GM13977 (cell line): ENCODE results near the gene BSN.

ENCODE experiments used
- DNase-seq: peaks from one replicate; pipeline ENCODE4 v3.0.0; 2012; ENCODE audit warnings: low spot score
- CTCF ChIP-seq: IDR thresholded peaks from 2 replicates; pipeline ENCODE4 v1.5.1; 2012; ENCODE audit warnings: mild to moderate bottlenecking, control low read depth; ENCODE audit not compliant: insufficient read depth; ENCODE audit errors: extremely low read depth, missing control alignments
- in situ Hi-C: fragments of 300-500 bp; cut with MboI; formaldehyde crosslinking; loops from one replicate; pipeline ENCODE4 v1.12.0; 2022; ENCODE audit warnings: low sequenced_read_pairs, low pct_unique_long_range_greater_than_20kb, mixed read lengths, inconsistent platforms; ENCODE audit not compliant: unreplicated experiment

BSN gene

DNA sequence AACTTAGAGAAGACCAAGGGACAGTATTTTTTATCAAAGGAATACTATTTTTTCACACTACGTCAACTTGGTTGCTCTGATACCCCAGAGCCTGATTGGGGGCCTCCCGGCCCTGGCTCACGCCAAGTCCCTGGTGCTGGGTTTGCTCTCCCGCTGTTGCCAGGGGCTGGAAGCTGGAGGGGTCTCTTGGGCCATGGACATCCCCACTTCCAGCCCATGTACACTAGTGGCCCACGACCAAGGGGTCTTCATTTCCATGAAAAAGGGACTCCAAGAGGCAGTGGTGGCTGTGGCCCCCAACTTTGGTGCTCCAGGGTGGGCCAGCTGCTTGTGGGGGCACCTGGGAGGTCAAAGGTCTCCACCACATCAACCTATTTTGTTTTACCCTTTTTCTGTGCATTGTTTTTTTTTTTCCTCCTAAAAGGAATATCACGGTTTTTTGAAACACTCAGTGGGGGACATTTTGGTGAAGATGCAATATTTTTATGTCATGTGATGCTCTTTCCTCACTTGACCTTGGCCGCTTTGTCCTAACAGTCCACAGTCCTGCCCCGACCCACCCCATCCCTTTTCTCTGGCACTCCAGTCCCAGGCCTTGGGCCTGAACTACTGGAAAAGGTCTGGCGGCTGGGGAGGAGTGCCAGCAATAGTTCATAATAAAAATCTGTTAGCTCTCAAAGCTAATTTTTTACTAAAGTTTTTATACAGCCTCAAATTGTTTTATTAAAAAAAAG lies 20.3 kb upstream of the BSN start:
- in situ Hi-C loops: no loop called here
- DNase-seq: no peak
- no peak for TF ChIP-seq CTCF

DNA sequence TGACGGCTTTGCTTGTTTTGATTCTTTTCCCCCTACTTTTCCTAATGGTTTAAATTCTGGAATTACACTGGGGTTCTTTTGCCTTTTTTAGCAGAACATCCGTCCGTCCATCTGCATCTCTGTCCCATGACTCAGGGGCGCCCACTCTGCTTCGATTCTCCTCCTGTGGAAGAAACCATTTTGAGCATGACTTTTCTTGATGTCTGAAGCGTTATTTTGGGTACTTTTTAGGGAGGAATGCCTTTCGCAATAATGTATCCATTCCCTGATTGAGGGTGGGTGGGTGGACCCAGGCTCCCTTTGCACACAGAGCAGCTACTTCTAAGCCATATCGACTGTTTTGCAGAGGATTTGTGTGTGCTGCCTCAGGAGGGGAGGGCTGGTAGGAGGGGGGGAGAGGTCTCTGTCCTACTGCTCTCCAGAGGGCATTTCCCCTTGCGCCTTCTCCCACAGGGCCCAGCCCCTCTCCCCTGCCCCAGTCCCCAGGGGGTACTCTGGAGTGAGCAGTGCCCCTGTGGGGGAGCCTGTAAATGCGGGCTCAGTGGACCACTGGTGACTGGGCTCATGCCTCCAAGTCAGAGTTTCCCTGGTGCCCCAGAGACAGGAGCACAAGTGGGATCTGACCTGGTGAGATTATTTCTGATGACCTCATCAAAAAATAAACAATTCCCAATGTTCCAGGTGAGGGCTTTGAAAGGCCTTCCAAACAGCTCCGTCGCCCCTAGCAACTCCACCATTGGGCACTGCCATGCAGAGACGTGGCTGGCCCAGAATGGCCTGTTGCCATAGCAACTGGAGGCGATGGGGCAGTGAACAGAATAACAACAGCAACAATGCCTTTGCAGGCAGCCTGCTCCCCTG lies 19.5 kb upstream of the BSN start:
- in situ Hi-C loops: no loop called here
- DNase-seq: no peak
- no peak for TF ChIP-seq CTCF

GRCh38 chr3:49535971-49536874 lies 18.1 kb upstream of the BSN start:
- no peak for DNase-seq
- in situ Hi-C loops: no loop called here

GRCh38 chr3:49536875-49537533 lies 17.3 kb upstream of the BSN start:
- in situ Hi-C loops: no loop called here
- no peak for DNase-seq
- no peak for TF ChIP-seq CTCF

More at GRCh38 chr3:49535971-49536874, 18.1 kb upstream of the BSN start:
- TF ChIP-seq CTCF: no peak

GRCh38 chr3:49539659-49540560 lies 14.4 kb upstream of the BSN start:
- peak; percentile 96 for TF ChIP-seq CTCF
- in situ Hi-C loops: loop anchor here (10.0 kb wide), 1 partner anchor 135 kb away; the partner anchor contains the start of gene APEH

More at GRCh38 chr3:49539659-49540560, 14.4 kb upstream of the BSN start:
- peak; percentile 96 for DNase-seq
